ENCODE measurements around the gene SYCP3. TPM values are rescaled to one million over a fixed set of nuclear protein-coding genes. Genes with fewer than 3 reads are reported as not detected.
A peak's percentile ranks its signal among the peaks of the same experiment; 100 is the strongest.

Gene SYCP3
- total and polyA plus RNA-seq, 2 of the 8 experiments (the other 6 are each of a cell fraction or from before 2014, with no cell fraction given), result 0.02 to 0.07 TPM

DNA sequence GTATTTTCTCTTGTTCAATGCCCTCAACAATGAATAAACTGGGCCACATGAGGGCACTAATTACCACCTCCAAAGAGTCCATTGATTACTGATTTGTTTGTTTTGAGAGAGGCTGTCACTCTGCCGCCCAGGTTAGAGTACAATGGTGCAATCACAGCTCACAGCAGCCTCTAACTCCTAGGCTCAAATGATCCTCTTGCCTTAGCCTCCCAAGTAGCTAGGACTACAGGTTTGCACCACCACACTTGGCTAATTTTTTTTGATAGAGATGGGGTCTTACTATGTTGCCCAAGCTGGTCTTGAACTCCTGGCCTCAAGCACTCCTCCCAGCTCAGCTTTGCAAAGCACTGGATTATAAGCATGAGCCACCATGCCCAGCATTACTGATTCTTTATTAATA lies 28.3 kb upstream of the SYCP3 start:
- H3K27me3 ChIP-seq (replicated peaks in 1 of 4; ENCODE audit: control insufficient read depth in 3 of 4, extremely low read depth in 1 of 4, insufficient read depth in 3 of 4, low read length in 3 of 4), result no peaks in the 10 kb centered on the region
- no peaks in the 10 kb centered on the region for H3K9me3 ChIP-seq (ENCODE audit: insufficient read depth in 2 of 2, low read depth in 1 of 2, low read length in 1 of 2)
- H3K27ac ChIP-seq (ENCODE audit: low read depth, low read length), result no peak overlapping the region
- no peaks in the 10 kb centered on the region; the same call in 1 of the 2 replicates for H3K79me1 ChIP-seq (ENCODE audit: low read depth, low read length)
- TF ChIP-seq RAD21 (IDR thresholded peaks at IDR 0.05 in 1 of 2, conservative IDR thresholded peaks at IDR 0.05 in 1 of 2; ENCODE audit: low read depth in 2 of 2, low read length in 2 of 2), result peak in 1 of 2 experiments; percentile 7; a peak in 1 of 4 replicates
- no peak for TF ChIP-seq SP1 (IDR thresholded peaks at IDR 0.05; ENCODE audit: low read depth, low read length)
- H3K14ac ChIP-seq (ENCODE audit: insufficient read length), result no peak overlapping the region
- no peak overlapping the region for H2BK15ac ChIP-seq (ENCODE audit: low read length)
- H3K79me2 ChIP-seq (ENCODE audit: control insufficient read depth in 1 of 2, insufficient read depth in 2 of 2, low read length in 2 of 2), result no peaks in the 10 kb centered on the region
- no peak for FAIRE-seq
- no peak overlapping the region for H3K4me2 ChIP-seq (ENCODE audit: insufficient read depth in 1 of 2, low read depth in 2 of 2, low read length in 2 of 2)
- H3K23me2 ChIP-seq (ENCODE audit: low read depth, low read length), result no peaks in the 10 kb centered on the region
- no peak overlapping the region for H4K8ac ChIP-seq (ENCODE audit: extremely low read depth, insufficient read depth, low read length)
- H3K56ac ChIP-seq (replicated peaks; ENCODE audit: insufficient read length, low read depth, low read length), result no peak overlapping the region
- no peak overlapping the region for H2BK120ac ChIP-seq (replicated peaks; ENCODE audit: low read depth, low read length)
- H2BK12ac ChIP-seq (ENCODE audit: low read depth, low read length), result no peak overlapping the region
- CTCF ChIA-PET (ENCODE audit: partially characterized antibody), result interaction anchor here (0.8 to 3.6 kb wide), 7 partner anchors 8 to 280 kb away, joined by 3 to 21 read pairs (median 4); partner anchors contain the start of gene GNPTAB
- H4K91ac ChIP-seq (replicated peaks; ENCODE audit: insufficient read length, low read length), result no peak overlapping the region
- no peak overlapping the region for H2BK20ac ChIP-seq (ENCODE audit: low read length)
- no peak overlapping the region for H4K5ac ChIP-seq (ENCODE audit: insufficient read length, low read depth, low read length)
- H3K4ac ChIP-seq (replicated peaks; ENCODE audit: insufficient read length, low read depth, low read length), result no peak overlapping the region
- peaks cover 0 to 2% of the 10 kb centered on the region in 2 experiments for H4K20me1 ChIP-seq (replicated peaks in 1 of 2; ENCODE audit: control insufficient read depth in 1 of 2, insufficient read depth in 2 of 2, low read length in 2 of 2)
- H3K4me1 ChIP-seq (replicated peaks in 1 of 4; ENCODE audit: control insufficient read depth in 3 of 4, insufficient read depth in 4 of 4, low read length in 3 of 4), result no peaks in the 10 kb centered on the region
- peaks cover 16 to 69% (median 32%) of the 10 kb centered on the region in 4 experiments for H3K36me3 ChIP-seq (ENCODE audit: control insufficient read depth in 2 of 4, insufficient read depth in 4 of 4, low read length in 3 of 4)
- POLR2A ChIA-PET (ENCODE audit: partially characterized antibody), result no interaction called here
- no peak overlapping the region for H3K23ac ChIP-seq (ENCODE audit: insufficient read length)
- H2AK5ac ChIP-seq (ENCODE audit: low read depth, low read length), result no peak overlapping the region
- no peak overlapping the region for H3K4me3 ChIP-seq (ENCODE audit: extremely low read depth in 1 of 4, insufficient read depth in 2 of 4, low read depth in 3 of 4, low read length in 4 of 4)
- H3K9ac ChIP-seq (replicated peaks in 1 of 4; ENCODE audit: extremely low read depth in 1 of 4, low read depth in 3 of 4, low read length in 3 of 4), result no peak overlapping the region
- H2AFZ ChIP-seq (ENCODE audit: low read length), result no peak overlapping the region
- H2BK5ac ChIP-seq (ENCODE audit: low read depth, low read length), result no peak overlapping the region
- DNase-seq (ENCODE audit: low read depth in 1 of 2, low spot score in 2 of 2), result no peak
- 90% methylated on average over 1 of the region's 1 CpG; no CpG with 5 or more reads in 1 of the 2 experiments for WGBS, 2 experiments (ENCODE audit: extremely low coverage in 1 of 2, insufficient coverage in 1 of 2, insufficient read length in 1 of 2, insufficient replicate concordance in 2 of 2, low coverage in 1 of 2, low lambda C conversion rate in 2 of 2, missing lambda C conversion rate in 1 of 2)
- no peak overlapping the region for H3K18ac ChIP-seq (ENCODE audit: extremely low read depth, low read length)

Measured in H1 (cell line).